UCSD-AML1 (cell line): ENCODE results near the gene USH1C.

Source experiments
- DNase-seq: peaks from one replicate; lab custom pipeline; 2025; ENCODE audit not compliant: unreplicated experiment; lab: John Stamatoyannopoulos, UW

The USH1C gene

DNA sequence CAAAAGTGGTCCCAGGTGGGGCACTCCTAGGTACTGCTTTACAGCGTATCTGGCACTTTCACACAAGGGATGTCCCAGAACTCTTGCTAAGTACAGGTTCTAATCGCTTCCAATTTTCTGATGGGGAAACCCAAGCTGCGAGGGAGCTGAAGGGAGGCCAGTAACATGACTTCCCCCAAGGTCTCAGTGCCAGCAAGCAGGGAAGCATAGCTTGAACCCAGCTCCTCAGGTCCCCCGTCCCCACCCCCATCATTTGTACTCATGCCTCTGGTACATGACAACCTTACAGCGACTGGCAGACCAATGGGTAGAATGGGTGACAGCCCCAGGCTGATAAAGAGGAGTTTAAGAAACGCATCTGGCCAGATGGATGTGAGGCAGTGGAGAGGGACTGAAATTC lies 66.9 kb downstream of the USH1C start:
- no peak for DNase-seq

DNA sequence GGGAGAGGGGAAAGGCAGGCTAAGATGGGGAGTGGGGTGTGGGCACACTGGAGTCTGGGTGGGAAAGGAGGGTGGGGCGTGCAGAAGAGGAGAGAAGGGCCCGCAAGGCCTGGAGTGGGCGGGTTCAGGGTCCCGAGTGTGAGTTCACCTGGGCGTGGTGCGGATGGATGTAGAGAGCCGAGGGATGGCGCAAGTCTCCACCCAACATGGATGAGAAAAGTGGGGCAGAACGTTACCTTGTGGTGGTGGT lies 67.2 kb downstream of the USH1C start:
- DNase-seq, result no peak

- no peak for DNase-seq
Observed at GRCh38 chr11:17476317-17477083, 67.7 kb downstream of the USH1C start, which contains the start of gene ABCC8. Gene ABCC8 (minus strand): TSS chr11:17476845. CDS start chr11:17476776, 69 bp downstream.

DNA sequence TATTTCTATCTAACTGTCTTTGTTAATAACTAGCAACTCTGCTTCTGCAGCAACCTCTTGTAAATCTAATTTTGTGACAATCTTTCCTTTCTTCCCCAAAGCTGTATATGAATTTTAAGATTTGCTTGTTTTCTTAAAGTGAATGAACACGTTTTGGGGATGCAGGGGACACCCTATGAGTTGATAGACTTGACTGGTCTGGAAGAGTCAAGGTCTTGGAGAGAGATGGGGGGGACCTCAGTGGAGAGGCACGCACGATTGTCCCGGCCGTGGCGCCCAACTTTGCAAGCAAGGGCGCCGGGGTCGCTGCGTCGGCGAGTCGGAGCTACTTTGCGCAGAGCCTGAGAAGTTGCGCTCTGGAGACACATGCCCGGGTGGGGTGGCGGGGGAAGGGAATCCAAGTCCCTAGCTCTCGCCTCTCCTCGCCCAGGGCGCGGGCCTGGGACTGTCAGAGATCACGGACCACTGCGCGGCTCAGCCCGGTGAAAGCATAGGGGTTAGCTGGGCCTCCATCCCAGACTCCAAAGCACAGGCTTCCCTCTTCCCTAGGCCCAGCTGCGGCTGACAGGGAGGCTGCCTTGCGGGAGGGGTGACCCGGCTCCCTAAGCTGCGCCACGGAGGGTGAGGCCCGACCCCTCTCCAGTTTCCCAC lies 68.4 kb downstream of the USH1C start:
- no peak for DNase-seq

GRCh38 chr11:17473071-17473744 lies 71.0 kb downstream of the USH1C start:
- no peak for DNase-seq

DNA sequence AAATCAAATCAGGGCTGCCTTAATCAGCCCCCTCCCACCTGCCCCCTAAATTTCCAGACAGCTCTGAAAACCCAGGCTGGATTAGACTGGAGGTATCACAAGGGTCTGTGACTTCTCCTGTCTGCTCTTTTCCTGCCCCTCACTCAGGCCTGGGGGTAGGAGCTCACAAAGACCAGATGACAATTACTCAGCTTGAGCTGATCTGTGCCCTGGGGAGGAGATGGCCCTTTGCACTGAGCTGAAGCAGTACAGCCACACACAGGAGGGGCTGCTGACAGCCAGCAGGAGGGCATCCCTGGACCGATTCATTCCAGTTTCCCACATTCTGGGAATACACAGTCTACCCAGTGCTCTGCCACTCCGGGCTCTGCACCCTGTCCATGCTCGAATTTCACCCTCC lies 71.7 kb downstream of the USH1C start:
- no peak for DNase-seq

GRCh38 chr11:17471501-17471900 lies 72.7 kb downstream of the USH1C start:
- no peak for DNase-seq

DNA sequence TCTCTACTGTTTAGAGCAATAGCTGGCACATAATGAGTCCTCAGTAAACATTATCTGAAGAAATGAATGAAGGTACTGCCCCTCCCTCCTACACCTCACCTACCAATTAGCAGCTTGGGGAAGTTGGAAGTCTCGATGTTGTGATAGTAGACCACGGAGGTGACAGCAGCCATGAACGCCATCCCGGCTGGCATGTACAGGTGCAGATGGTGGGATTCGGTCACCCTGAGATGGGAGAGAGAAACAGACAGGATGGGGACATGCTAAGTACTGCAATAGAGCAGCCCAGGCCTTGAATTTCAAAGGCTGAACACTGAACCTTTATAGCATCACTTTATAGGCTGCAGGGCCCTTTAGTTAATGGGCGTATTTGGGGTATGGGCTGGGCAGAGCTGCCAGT lies 74.2 kb downstream of the USH1C start:
- no peak for DNase-seq

GRCh38 chr11:17468122-17468521 lies 76.1 kb downstream of the USH1C start:
- no peak for DNase-seq

DNA sequence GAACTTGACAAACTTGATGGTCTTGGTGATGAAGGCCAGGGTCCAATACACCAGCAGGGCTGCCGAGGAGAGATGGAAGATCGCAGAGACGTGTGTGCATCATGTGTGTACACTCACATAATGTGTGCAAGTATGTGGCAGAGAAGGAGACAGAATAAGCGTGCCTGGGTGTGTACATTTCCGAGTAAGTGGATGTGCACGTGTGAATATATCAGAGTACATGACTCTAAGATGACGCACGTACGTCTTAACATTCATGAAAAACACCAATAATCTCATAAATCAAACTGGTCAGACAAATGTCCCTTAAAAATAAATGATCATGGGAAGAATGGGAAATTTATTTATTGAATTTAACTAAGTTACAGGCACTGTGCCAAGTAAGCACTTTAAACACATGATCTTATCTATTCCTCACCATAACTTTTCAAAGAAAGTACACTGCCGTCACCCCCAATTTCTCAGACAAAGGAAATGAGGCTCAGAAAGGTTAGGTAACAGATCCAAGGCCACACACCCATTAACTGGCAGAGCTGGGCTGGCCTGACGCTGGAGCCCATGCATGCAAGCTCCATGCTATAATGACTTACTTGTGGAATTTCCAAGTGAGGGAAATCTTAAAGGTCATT lies 80.6 kb downstream of the USH1C start:
- no peak for DNase-seq

- no peak for DNase-seq
Observed at GRCh38 chr11:17462940-17463339, 81.3 kb downstream of the USH1C start.

GRCh38 chr11:17460406-17460805 lies 83.8 kb downstream of the USH1C start:
- no peak for DNase-seq

GRCh38 chr11:17459236-17459896 lies 84.8 kb downstream of the USH1C start:
- no peak for DNase-seq

- no peak for DNase-seq
Observed at GRCh38 chr11:17458268-17458667, 85.9 kb downstream of the USH1C start.

DNA sequence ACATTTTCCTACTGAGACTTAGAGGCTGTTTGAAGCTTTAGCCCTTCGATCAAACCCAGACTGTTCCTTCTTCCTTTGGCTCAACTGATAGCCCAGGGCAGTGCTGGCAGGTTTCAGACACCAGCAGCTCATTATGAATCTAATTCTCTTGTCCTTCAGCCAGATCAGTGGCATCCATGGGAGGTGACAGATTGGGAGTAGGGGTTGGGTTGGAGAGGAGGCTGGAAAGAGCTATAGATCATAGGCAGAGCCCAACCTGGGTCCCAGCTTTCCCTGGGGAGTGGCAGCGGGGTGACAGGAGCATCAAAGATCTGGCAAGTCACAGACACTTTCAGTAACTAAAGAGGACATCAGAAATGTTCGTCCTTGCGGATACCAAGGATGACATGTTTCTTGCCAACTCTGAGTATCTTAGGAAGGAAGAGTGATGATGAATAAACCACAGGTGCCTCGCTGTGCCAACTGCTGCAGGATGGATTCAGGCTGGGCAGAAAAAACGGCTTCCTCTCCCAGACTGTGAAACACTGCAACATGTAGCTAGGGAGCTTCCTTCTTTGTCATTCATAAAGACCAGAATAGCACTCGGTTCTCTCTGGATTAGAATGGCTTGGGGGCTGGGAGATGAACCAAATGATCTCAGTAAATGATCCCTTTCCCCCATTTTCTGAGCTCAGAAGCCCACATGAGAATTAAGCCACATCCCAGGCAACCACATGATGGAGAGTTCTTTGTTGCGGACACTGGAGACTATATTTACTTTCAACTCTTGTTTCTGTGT lies 86.6 kb downstream of the USH1C start:
- DNase-seq, result no peak

- no peak for DNase-seq
Observed at GRCh38 chr11:17452668-17453067, 91.5 kb downstream of the USH1C start.

GRCh38 chr11:17449158-17449557 lies 95.1 kb downstream of the USH1C start:
- no peak for DNase-seq

DNA sequence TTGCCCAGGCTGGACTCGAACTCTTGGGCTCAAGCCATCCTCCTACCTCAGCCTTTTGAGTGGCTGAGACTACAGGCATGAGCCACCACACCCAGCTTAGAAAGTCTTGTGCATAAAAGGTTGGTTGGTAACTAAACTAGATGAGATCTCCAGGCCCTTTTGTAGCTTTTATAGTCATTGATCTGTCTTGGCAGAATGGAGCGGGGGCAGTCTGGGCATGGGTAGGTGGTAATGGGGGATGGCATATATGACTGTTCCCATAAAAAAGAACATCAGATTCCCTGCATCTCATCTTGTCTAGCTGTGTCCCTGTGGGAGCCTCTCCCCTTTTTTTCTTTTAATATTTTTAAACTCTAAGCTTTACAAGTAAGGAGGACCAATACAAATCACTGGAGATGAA lies 97.7 kb downstream of the USH1C start:
- no peak for DNase-seq

- DNase-seq, result no peak
Observed at GRCh38 chr11:17445240-17445795, 98.9 kb downstream of the USH1C start.

DNA sequence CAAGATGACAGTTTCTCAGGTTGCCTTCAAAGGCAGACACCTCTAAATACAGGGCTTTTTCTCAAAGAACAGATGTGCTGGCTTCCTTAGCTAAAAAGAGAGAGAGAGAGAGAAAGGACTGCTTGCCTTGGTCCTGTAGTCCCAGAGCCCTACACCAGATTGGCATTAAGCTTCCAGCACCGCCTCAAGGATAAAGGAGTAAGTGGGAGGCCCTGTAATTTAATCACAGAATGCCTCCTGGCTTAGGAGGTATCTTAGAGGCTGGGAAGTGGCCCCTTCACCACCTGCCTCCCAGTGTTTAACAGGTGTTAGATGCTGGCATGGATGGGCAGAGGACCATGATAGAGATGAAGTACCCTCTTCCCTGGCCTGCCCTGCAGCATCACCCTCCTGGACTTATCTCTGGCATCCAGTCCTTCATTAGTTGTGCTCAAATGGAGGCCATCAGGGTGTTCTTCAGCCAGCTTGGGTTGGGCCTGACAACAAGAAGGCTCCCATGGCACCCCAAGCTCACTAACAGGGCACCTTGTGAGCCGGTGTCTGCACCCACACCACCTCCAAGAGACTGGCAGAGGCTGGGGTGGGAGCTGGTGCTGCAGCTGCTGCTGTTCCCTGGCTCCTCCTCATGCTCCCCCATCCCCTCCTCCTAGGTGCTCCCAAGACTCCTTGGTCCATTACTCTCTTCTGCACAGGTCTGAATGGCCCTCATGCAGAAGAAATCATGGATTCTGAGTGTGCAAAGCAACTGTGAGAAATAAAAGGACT lies 100.1 kb downstream of the USH1C start:
- DNase-seq, result no peak
